ENCODE measurements around the gene C2CD2L. TPM values are rescaled to one million over a fixed set of nuclear protein-coding genes. Genes with fewer than 3 reads are reported as not detected.
A peak's percentile ranks its signal among the peaks of the same experiment; 100 is the strongest.

Gene C2CD2L
- total and polyA plus RNA-seq, 3 experiments from 2014 or later, result 9.9 to 26.5 (median 26.3) TPM

- ChIA-PET CTCF (interaction anchor here (1.0 to 1.5 kb wide), 2 partner anchors 8 to 20 kb away, joined by 3 to 5 read pairs; no protein-coding TSS in a partner anchor), POLR2A (interaction anchor here (0.6 kb wide), 1 partner anchor 52 kb away, joined by 3 read pairs; no protein-coding TSS in a partner anchor)
- H3K27ac ChIP-seq (ENCODE audit: low read depth, low read length), result no peak within 1 kb of the TSS
- Mint-ChIP-seq H3K27me3 (peaks cover 30 to 55% of the 10 kb centered on the region in 2 donors), H3K36me3 (no peaks in the 10 kb centered on the region), H3K4me1 (peaks cover 9 to 20% (median 13%) of the 10 kb centered on the region in 3 donors), H3K4me3 (peak within 1 kb of the TSS; percentile 14 to 90 (median 76)), H3K9me3 (no peaks in the 10 kb centered on the region), H3K27ac (peak within 1 kb of the TSS in 3 of 8 donors; percentile 0 to 43 (median 17))
- DNase-seq, result peak in 2 of 5 donors; percentile 14 to 15
- H3K4me3 ChIP-seq (ENCODE audit: low read length), result peak within 1 kb of the TSS; percentile 46
- no peaks in the 10 kb centered on the region for H3K9me3 ChIP-seq (ENCODE audit: low read length)
- no peaks in the 10 kb centered on the region for H3K36me3 ChIP-seq (ENCODE audit: insufficient read depth, low read length)
- H3K27me3 ChIP-seq (ENCODE audit: insufficient read depth, low read length, poor library complexity, severe bottlenecking), result peaks cover 25% of the 10 kb centered on the region
- H3K4me1 ChIP-seq (ENCODE audit: insufficient read depth, low read length), result peaks cover 6% of the 10 kb centered on the region
Measured at GRCh38 chr11:119149018-119149785, 42.1 kb downstream of the C2CD2L start, which contains the start of gene ABCG4. Gene ABCG4 (plus strand): TSS chr11:119149052. CDS start chr11:119149966, 914 bp downstream.

- Histone ChIP-seq H3K36me3 (ENCODE audit: insufficient read depth, low read length) (no peaks in the 10 kb centered on the region), H3K27me3 (ENCODE audit: insufficient read depth, low read length, poor library complexity, severe bottlenecking) (peaks cover 25% of the 10 kb centered on the region), H3K4me1 (ENCODE audit: insufficient read depth, low read length) (peaks cover 6% of the 10 kb centered on the region), H3K4me3 (ENCODE audit: low read length) (no peak overlapping the region), H3K9me3 (ENCODE audit: low read length) (no peaks in the 10 kb centered on the region), H3K27ac (ENCODE audit: low read depth, low read length) (no peak overlapping the region)
- Mint-ChIP-seq H3K9me3 (no peaks in the 10 kb centered on the region), H3K4me3 (peak overlapping the region; percentile 34 to 67 (median 50)), H3K27ac (no peak overlapping the region), H3K27me3 (peaks cover 24 to 53% of the 10 kb centered on the region in 2 donors), H3K36me3 (no peaks in the 10 kb centered on the region), H3K4me1 (peaks cover 9 to 20% (median 13%) of the 10 kb centered on the region in 3 donors)
- POLR2A ChIA-PET, result no interaction called here
- CTCF ChIA-PET, result no interaction called here
- no peak for DNase-seq
Measured at GRCh38 chr11:119149786-119150275, 42.7 kb downstream of the C2CD2L start.

GRCh38 chr11:119152043-119152442 lies 44.9 kb downstream of the C2CD2L start:
- H3K9me3 Mint-ChIP-seq, result no peaks in the 10 kb centered on the region
- peaks cover 23 to 41% of the 10 kb centered on the region in 2 donors for H3K27me3 Mint-ChIP-seq
- no peak overlapping the region for H3K27ac ChIP-seq (ENCODE audit: low read depth, low read length)
- H3K36me3 Mint-ChIP-seq, result no peaks in the 10 kb centered on the region
- H3K4me1 Mint-ChIP-seq, result peaks cover 9 to 20% (median 13%) of the 10 kb centered on the region in 3 donors
- no peak overlapping the region for H3K4me3 ChIP-seq (ENCODE audit: low read length)
- H3K27ac Mint-ChIP-seq, result no peak overlapping the region
- POLR2A ChIA-PET, result no interaction called here
- H3K4me1 ChIP-seq (ENCODE audit: insufficient read depth, low read length), result peaks cover 6% of the 10 kb centered on the region
- H3K4me3 Mint-ChIP-seq, result no peak overlapping the region
- H3K9me3 ChIP-seq (ENCODE audit: low read length), result no peaks in the 10 kb centered on the region
- CTCF ChIA-PET, result interaction anchor here (1.1 kb wide), 1 partner anchor 17 kb away, joined by 6 read pairs; no protein-coding TSS in a partner anchor
- DNase-seq, result no peak
- peaks cover 25% of the 10 kb centered on the region for H3K27me3 ChIP-seq (ENCODE audit: insufficient read depth, low read length, poor library complexity, severe bottlenecking)
- H3K36me3 ChIP-seq (ENCODE audit: insufficient read depth, low read length), result no peaks in the 10 kb centered on the region

DNA sequence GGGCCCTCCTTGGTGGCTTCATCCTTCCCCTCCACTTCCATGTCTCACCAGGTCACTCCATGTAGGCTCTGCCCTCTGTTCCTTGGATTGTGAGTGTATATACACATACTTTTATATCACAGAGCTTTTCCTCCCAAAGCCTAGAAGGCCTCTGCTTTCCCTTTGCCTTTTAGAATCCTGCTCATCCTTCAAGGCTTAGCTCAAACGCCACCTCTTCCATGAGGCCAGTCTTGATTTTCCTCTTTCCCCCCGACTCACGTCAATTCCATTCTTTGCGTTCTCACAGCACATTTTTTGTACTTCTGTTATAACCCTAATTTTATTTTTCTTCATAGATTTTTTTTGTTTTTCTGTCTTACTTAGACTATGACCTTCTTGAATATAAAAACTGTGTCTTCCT lies 45.5 kb downstream of the C2CD2L start:
- H3K4me3 Mint-ChIP-seq, result no peak overlapping the region
- peaks cover 8 to 19% (median 11%) of the 10 kb centered on the region in 3 donors for H3K4me1 Mint-ChIP-seq
- no peaks in the 10 kb centered on the region for H3K36me3 ChIP-seq (ENCODE audit: insufficient read depth, low read length)
- no peak overlapping the region for H3K4me3 ChIP-seq (ENCODE audit: low read length)
- no peaks in the 10 kb centered on the region for H3K36me3 Mint-ChIP-seq
- no peak for DNase-seq
- no peaks in the 10 kb centered on the region for H3K9me3 Mint-ChIP-seq
- ChIA-PET POLR2A (no interaction called here), CTCF (interaction anchor here (1.1 to 1.3 kb wide), 2 partner anchors 16 to 50 kb away, joined by 3 to 6 read pairs; no protein-coding TSS in a partner anchor)
- no peak overlapping the region for H3K27ac ChIP-seq (ENCODE audit: low read depth, low read length)
- peaks cover 6% of the 10 kb centered on the region for H3K4me1 ChIP-seq (ENCODE audit: insufficient read depth, low read length)
- H3K27me3 Mint-ChIP-seq, result peaks cover 19 to 36% of the 10 kb centered on the region in 2 donors
- H3K27ac Mint-ChIP-seq, result no peak overlapping the region
- H3K27me3 ChIP-seq (ENCODE audit: insufficient read depth, low read length, poor library complexity, severe bottlenecking), result peaks cover 21% of the 10 kb centered on the region
- H3K9me3 ChIP-seq (ENCODE audit: low read length), result no peaks in the 10 kb centered on the region

- POLR2A ChIA-PET, result no interaction called here
- no peaks in the 10 kb centered on the region for H3K9me3 Mint-ChIP-seq
- Histone ChIP-seq H3K27me3 (ENCODE audit: insufficient read depth, low read length, poor library complexity, severe bottlenecking) (peaks cover 15% of the 10 kb centered on the region), H3K27ac (ENCODE audit: low read depth, low read length) (no peak overlapping the region), H3K4me3 (ENCODE audit: low read length) (no peak overlapping the region), H3K36me3 (ENCODE audit: insufficient read depth, low read length) (no peaks in the 10 kb centered on the region), H3K9me3 (ENCODE audit: low read length) (no peaks in the 10 kb centered on the region), H3K4me1 (ENCODE audit: insufficient read depth, low read length) (peaks cover 6% of the 10 kb centered on the region)
- H3K4me1 Mint-ChIP-seq, result peaks cover 3 to 13% (median 5%) of the 10 kb centered on the region in 3 donors
- no peaks in the 10 kb centered on the region for H3K36me3 Mint-ChIP-seq
- H3K27ac Mint-ChIP-seq, result peak overlapping the region in 1 of 8 donors; percentile 80
- peaks cover 15 to 29% of the 10 kb centered on the region in 2 donors for H3K27me3 Mint-ChIP-seq
- DNase-seq, result no peak
- CTCF ChIA-PET, result interaction anchor here (1.1 to 1.3 kb wide), 2 partner anchors 16 to 51 kb away, joined by 3 to 6 read pairs; no protein-coding TSS in a partner anchor
- no peak overlapping the region for H3K4me3 Mint-ChIP-seq
Measured at GRCh38 chr11:119153049-119153818, 46.1 kb downstream of the C2CD2L start.

DNA sequence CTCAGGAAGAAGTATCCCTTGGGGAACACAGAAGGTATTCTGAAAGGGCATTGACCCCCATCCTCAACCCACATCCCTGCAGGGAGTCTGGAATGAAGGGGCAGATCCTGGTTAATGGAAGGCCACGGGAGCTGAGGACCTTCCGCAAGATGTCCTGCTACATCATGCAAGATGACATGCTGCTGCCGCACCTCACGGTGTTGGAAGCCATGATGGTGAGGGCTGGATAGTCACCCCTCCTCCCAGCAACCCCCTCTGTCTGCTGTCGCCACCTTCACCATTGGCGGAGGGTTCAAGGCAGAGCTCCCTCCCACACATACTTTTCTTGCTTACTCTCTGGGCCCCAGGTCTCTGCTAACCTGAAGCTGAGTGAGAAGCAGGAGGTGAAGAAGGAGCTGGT lies 47.0 kb downstream of the C2CD2L start:
- Mint-ChIP-seq H3K27me3 (peaks cover 15 to 24% of the 10 kb centered on the region in 2 donors), H3K27ac (no peak overlapping the region), H3K36me3 (no peaks in the 10 kb centered on the region), H3K9me3 (peaks cover 0 to 2% (median 0%) of the 10 kb centered on the region in 5 donors), H3K4me1 (peaks cover 0 to 6% (median 0%) of the 10 kb centered on the region in 3 donors), H3K4me3 (no peak overlapping the region)
- Histone ChIP-seq H3K27ac (ENCODE audit: low read depth, low read length) (no peak overlapping the region), H3K36me3 (ENCODE audit: insufficient read depth, low read length) (no peaks in the 10 kb centered on the region), H3K4me3 (ENCODE audit: low read length) (no peak overlapping the region), H3K4me1 (ENCODE audit: insufficient read depth, low read length) (no peaks in the 10 kb centered on the region), H3K27me3 (ENCODE audit: insufficient read depth, low read length, poor library complexity, severe bottlenecking) (peaks cover 10% of the 10 kb centered on the region), H3K9me3 (ENCODE audit: low read length) (no peaks in the 10 kb centered on the region)
- no peak for DNase-seq
- CTCF ChIA-PET, result no interaction called here
- POLR2A ChIA-PET, result no interaction called here

DNA sequence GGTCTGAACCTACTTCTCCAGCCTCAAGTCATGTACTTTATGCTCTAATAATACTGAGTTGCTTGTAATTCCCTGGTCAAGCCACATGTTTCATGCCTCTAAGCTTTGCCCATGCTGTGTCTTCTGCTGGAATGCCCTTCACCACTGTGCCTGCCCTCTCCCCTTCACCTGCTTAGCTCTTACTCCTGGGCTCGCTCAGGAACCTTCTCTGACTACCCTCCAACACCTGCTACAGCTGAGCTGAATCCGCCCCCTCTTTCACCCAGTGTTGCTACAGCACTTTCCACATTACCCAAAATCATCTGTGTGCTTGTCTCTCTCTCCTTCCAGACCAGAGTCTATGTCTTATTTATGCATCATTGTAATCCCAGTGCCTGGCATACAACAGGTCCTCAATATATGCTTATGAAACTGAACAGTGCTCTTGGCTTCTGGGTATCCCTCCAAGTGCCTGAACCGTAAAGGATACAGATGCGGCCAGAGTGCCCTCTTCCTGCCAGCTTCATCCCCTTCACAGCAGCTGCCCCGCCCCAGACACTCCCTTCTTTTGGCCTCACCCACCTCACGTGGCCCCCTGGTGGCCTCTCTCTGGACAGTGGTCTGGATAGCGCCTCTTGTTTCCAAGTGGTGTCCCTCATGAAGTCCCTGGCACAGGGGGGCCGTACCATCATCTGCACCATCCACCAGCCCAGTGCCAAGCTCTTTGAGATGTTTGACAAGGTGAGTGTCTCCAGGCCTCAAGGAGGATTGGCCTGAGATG lies 48.8 kb downstream of the C2CD2L start:
- H3K36me3 Mint-ChIP-seq, result no peaks in the 10 kb centered on the region
- Histone ChIP-seq H3K9me3 (ENCODE audit: low read length) (no peaks in the 10 kb centered on the region), H3K4me1 (ENCODE audit: insufficient read depth, low read length) (no peaks in the 10 kb centered on the region), H3K36me3 (ENCODE audit: insufficient read depth, low read length) (no peaks in the 10 kb centered on the region), H3K27ac (ENCODE audit: low read depth, low read length) (no peak overlapping the region), H3K27me3 (ENCODE audit: insufficient read depth, low read length, poor library complexity, severe bottlenecking) (no peaks in the 10 kb centered on the region), H3K4me3 (ENCODE audit: low read length) (no peak overlapping the region)
- peaks cover 14 to 20% of the 10 kb centered on the region in 2 donors for H3K27me3 Mint-ChIP-seq
- CTCF ChIA-PET, result interaction anchor here (0.9 to 1.0 kb wide), 3 partner anchors 12 to 15 kb away, joined by 3 read pairs; partner anchors contain the start of gene NLRX1
- no peaks in the 10 kb centered on the region for H3K4me1 Mint-ChIP-seq
- DNase-seq, result no peak
- H3K27ac Mint-ChIP-seq, result peak overlapping the region in 1 of 8 donors; percentile 61
- POLR2A ChIA-PET, result no interaction called here
- peaks cover 0 to 2% (median 0%) of the 10 kb centered on the region in 5 donors for H3K9me3 Mint-ChIP-seq
- no peak overlapping the region for H3K4me3 Mint-ChIP-seq

Measured in CD8-positive, alpha-beta memory T cell (primary cell).